Mesenchymal stem cell (in vitro differentiated cells and primary cell): Measurements from ENCODE around the gene SERINC5.
"Not testable (repeated sequence)": the region's sequence is repeated elsewhere in the genome, so short reads cannot be mapped to it uniquely, and the experiment has no call there.

ENCODE experiments used
- DNase-seq: peaks from one replicate; pipeline ENCODE4 v3.0.0-alpha.2; 2013
- H2AFZ ChIP-seq: one replicate; pipeline ENCODE4 v1.6.1; 2013; ENCODE audit warnings: low read depth, mild to moderate bottlenecking, control low read depth, inconsistent platforms, low read length, moderate library complexity
- H2AK5ac ChIP-seq: 2 replicates; pipeline ENCODE4 v1.6.1; 2013; ENCODE audit warnings: low read length, moderate library complexity, mild to moderate bottlenecking, inconsistent platforms; ENCODE audit not compliant: severe bottlenecking
- H2BK120ac ChIP-seq: one replicate; pipeline ENCODE4 v1.6.1; 2013; ENCODE audit warnings: low read depth, mild to moderate bottlenecking, inconsistent platforms, low read length, moderate library complexity
- H2BK12ac ChIP-seq, 2 experiments: one replicate each; pipeline ENCODE4 v1.6.1; 2013; ENCODE audit warnings: inconsistent platforms in 2 of 2, low read length in 2 of 2, mild to moderate bottlenecking in 2 of 2, moderate library complexity in 2 of 2, control low read depth in 1 of 2
- H2BK15ac ChIP-seq: one replicate; pipeline ENCODE4 v1.6.1; 2013; ENCODE audit warnings: mild to moderate bottlenecking, low read depth, inconsistent platforms; ENCODE audit not compliant: poor library complexity, severe bottlenecking
- H2BK5ac ChIP-seq: 2 replicates; pipeline ENCODE4 v1.6.1; 2013; ENCODE audit warnings: low read depth, mild to moderate bottlenecking, low read length, control low read depth, inconsistent platforms; ENCODE audit not compliant: poor library complexity, severe bottlenecking
- H3K14ac ChIP-seq, 2 experiments: one replicate each; pipeline ENCODE4 v1.6.1; 2013; ENCODE audit warnings: inconsistent platforms in 2 of 2, low read length in 2 of 2, control low read depth in 1 of 2, mild to moderate bottlenecking in 1 of 2, moderate library complexity in 1 of 2
- H3K18ac ChIP-seq, 2 experiments: one replicate each; pipeline ENCODE4 v1.6.1; 2013; ENCODE audit warnings: inconsistent platforms in 2 of 2, low read length in 2 of 2, control low read depth in 1 of 2, low read depth in 1 of 2, mild to moderate bottlenecking in 1 of 2
- H3K23ac ChIP-seq, 2 experiments: one replicate each; pipeline ENCODE4 v1.6.1; 2013; ENCODE audit warnings: inconsistent platforms in 2 of 2, low read length in 2 of 2, mild to moderate bottlenecking in 2 of 2, moderate library complexity in 2 of 2, control low read depth in 1 of 2
- H3K27ac ChIP-seq: 2 replicates; pipeline ENCODE4 v1.5.1; 2013; ENCODE audit warnings: mild to moderate bottlenecking, moderate library complexity, low read length, control low read depth, inconsistent platforms; ENCODE audit not compliant: poor library complexity, severe bottlenecking
- H3K27me3 ChIP-seq, 2 experiments: 2 replicates each; pipeline versions ENCODE4 v1.6.1 to v1.7.0; 2013; ENCODE audit warnings: low read length in 2 of 2, mild to moderate bottlenecking in 2 of 2, moderate library complexity in 2 of 2, control low read depth in 1 of 2, inconsistent platforms in 1 of 2; ENCODE audit not compliant: control insufficient read depth in 1 of 2, insufficient read depth in 1 of 2
- H3K36me3 ChIP-seq, 2 experiments: 2 replicates each; pipeline versions ENCODE4 v1.6.1 to v1.7.0; 2013; ENCODE audit warnings: low read length in 2 of 2, control low read depth in 1 of 2, inconsistent platforms in 1 of 2, low read depth in 1 of 2, mild to moderate bottlenecking in 1 of 2; ENCODE audit not compliant: insufficient read depth in 2 of 2, control insufficient read depth in 1 of 2
- H3K4ac ChIP-seq, 2 experiments: one replicate each; pipeline ENCODE4 v1.6.1; 2013; ENCODE audit warnings: inconsistent platforms in 2 of 2, low read length in 2 of 2, mild to moderate bottlenecking in 2 of 2, moderate library complexity in 2 of 2, control low read depth in 1 of 2, low read depth in 1 of 2
- H3K4me1 ChIP-seq: 2 replicates; pipeline ENCODE4 v1.6.1; 2013; ENCODE audit warnings: low read depth, low read length, control low read depth; ENCODE audit not compliant: control insufficient read depth, insufficient read depth
- H3K4me2 ChIP-seq: 2 replicates; pipeline ENCODE4 v1.6.1; 2013; ENCODE audit warnings: low read length, mild to moderate bottlenecking, inconsistent platforms; ENCODE audit not compliant: poor library complexity, severe bottlenecking
- H3K4me3 ChIP-seq, 2 experiments: 2 replicates each; pipeline versions ENCODE4 v1.5.1 to v1.7.0; 2013; ENCODE audit warnings: low read length in 2 of 2, mild to moderate bottlenecking in 2 of 2, control low read depth in 1 of 2, low read depth in 1 of 2; ENCODE audit not compliant: insufficient read depth in 1 of 2
- H3K79me1 ChIP-seq: replicated peaks from 2 replicates; pipeline ENCODE4 v1.6.1; 2013; ENCODE audit warnings: mild to moderate bottlenecking, control low read depth, low read length, inconsistent platforms; ENCODE audit not compliant: poor library complexity, severe bottlenecking
- H3K9ac ChIP-seq: 2 replicates; pipeline ENCODE4 v1.7.0; 2013; ENCODE audit warnings: mild to moderate bottlenecking, low read length, moderate library complexity
- H3K9me3 ChIP-seq: 2 replicates; pipeline ENCODE4 v1.7.0; 2013; ENCODE audit warnings: mild to moderate bottlenecking, low read length; ENCODE audit not compliant: control insufficient read depth
- H4K8ac ChIP-seq: one replicate; pipeline ENCODE4 v1.6.1; 2013; ENCODE audit warnings: inconsistent platforms, mild to moderate bottlenecking, low read length, moderate library complexity
- H4K91ac ChIP-seq: one replicate; pipeline ENCODE4 v1.6.1; 2013; ENCODE audit warnings: mild to moderate bottlenecking, low read length, inconsistent platforms
- WGBS: methylation state at CpG from one replicate; pipeline ENCODE4 v1.1.7; 2013; ENCODE audit warnings: mixed read lengths; 5-methylcytosine and 5-hydroxymethylcytosine counted together

Gene SERINC5

DNA sequence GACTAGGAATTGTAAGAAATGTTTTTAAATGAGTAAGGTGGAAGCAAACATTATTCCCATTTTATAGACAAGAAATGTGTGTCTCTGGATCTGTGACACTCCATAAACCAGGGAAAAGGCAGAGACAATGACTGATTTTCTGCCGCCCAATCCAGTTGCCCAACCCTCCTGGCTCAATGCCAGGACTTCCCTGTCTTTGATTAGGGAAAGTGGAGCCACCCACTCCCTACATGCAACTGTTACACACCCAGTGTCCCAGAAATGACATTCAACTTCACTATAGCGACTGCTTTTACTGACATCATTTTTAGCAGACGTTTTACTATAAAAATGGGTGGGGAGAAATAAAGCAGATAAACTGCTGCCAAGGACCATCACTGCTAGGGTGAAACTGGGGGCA lies 141.0 kb downstream of the SERINC5 start:
- 93% methylated on average over 3 of the region's 3 CpGs for WGBS
- H2AFZ ChIP-seq: no peak overlapping the region

DNA sequence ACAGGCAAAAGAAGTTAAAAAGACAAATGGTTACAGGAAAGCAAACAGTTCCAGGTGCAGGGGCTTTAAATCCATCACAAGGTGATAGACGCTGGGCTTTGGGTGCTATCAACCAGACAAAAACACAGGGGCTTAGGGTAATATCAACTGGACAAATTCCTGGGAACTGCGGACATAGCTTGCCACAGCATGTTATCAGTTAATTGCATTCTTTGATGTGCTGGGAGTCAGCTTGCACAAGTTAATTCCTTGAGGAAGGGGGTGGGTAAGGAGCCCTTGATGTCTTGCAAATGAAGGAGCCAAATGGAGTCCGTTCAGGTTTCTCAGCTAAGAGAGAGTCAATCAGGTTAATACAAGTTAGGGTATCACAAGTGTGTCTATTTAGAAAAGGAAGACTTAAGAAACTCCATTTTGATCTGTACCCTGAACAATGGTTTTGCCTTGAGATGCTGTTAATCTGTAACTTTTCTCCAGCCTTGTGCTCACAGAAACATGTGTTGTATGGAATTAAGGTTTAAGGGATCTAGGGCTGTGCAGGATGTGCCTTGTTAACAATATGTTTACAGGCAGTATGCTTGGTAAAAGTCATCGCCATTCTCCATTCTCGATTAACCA lies 144.4 kb downstream of the SERINC5 start:
- not testable (repeated sequence) for H3K4ac ChIP-seq, H2BK12ac ChIP-seq, H2AK5ac ChIP-seq, H3K79me1 ChIP-seq, H3K36me3 ChIP-seq, H2AFZ ChIP-seq, H3K9me3 ChIP-seq, H3K23ac ChIP-seq, H3K9ac ChIP-seq, DNase-seq, H3K18ac ChIP-seq, H2BK5ac ChIP-seq, H2BK15ac ChIP-seq, H3K14ac ChIP-seq, H4K8ac ChIP-seq, H4K91ac ChIP-seq, H3K4me3 ChIP-seq, H2BK120ac ChIP-seq
- H3K27me3 ChIP-seq: peaks cover 0 to 14% of the 10 kb centered on the region in 2 experiments
- peaks cover 15% of the 10 kb centered on the region for H3K4me1 ChIP-seq
- H3K27ac ChIP-seq: peak overlapping the region; percentile 37
- 37% methylated on average over 5 of the region's 5 CpGs for WGBS
- H3K4me2 ChIP-seq: peak overlapping the region; percentile 26

More for the DNA sequence above, 141.0 kb downstream of the SERINC5 start:
- Histone ChIP-seq H3K4me1 (peaks cover 12% of the 10 kb centered on the region), H2BK5ac (no peak overlapping the region), H3K4me3 (no peak overlapping the region), H3K18ac (no peak overlapping the region), H2AK5ac (no peak overlapping the region), H3K14ac (no peak overlapping the region), H2BK12ac (no peak overlapping the region), H4K8ac (no peak overlapping the region), H2BK15ac (no peak overlapping the region), H3K4me2 (no peak overlapping the region), H3K79me1 (no peaks in the 10 kb centered on the region), H3K27ac (no peak overlapping the region), H2BK120ac (no peak overlapping the region), H3K9ac (no peak overlapping the region), H3K27me3 (peaks cover 0 to 11% of the 10 kb centered on the region in 2 experiments), H3K4ac (no peak overlapping the region), H3K23ac (no peak overlapping the region), H3K36me3 (no peaks in the 10 kb centered on the region), H4K91ac (no peak overlapping the region), H3K9me3 (peaks cover 4% of the 10 kb centered on the region)
- no peak for DNase-seq

DNA sequence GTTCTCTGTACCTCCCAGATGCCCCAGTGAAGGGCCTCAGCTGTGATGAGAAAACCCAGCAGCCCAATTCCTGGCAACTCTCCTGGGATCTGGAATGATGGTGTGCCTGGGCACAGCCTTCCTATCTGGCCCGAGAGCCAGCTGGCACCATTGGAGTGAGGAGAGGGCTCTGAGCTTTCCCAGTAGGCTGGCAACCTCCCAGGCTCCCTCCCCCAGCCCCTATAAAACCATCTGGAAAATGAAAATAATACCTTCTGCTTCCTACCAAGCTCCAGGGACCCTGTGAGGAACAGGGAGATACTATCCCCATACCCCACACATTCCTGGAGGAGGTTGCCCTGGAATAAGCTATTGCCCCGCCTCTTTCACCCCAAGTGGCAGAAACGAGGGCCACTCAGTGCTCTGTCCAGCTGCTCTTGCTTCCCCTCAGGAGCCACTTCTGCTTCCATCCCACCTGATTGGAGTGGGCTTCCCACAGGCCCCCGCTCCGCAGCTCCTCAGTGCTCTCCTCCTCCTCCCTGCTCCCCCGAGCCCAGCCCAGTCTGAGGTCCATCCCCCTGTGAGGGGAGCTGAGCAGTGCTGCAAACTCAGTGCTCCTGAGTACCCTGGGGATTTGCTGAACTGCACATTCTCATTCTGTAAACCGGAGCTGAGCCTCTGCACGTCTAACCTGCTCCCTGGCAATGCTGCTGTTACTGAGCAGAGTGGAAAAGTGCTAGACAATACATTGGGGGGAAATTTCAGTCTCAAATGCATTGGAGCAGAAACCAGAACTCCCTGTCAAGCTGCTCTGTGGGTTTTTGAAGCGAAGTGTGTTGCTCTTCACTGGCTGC lies 146.0 kb downstream of the SERINC5 start:
- Histone ChIP-seq H2BK120ac (no peak overlapping the region), H4K8ac (no peak overlapping the region), H3K14ac (peak overlapping the region in 1 of 2 experiments; percentile 22), H3K79me1 (no peaks in the 10 kb centered on the region), H4K91ac (peak overlapping the region; percentile 30), H3K9me3 (no peaks in the 10 kb centered on the region), H2BK5ac (no peak overlapping the region), H3K4me2 (peak overlapping the region; percentile 30), H2AK5ac (peak overlapping the region; percentile 13), H3K27ac (no peak overlapping the region), H2AFZ (no peak overlapping the region), H3K27me3 (peaks cover 0 to 22% of the 10 kb centered on the region in 2 experiments), H2BK12ac (no peak overlapping the region), H3K4ac (no peak overlapping the region), H3K9ac (no peak overlapping the region), H2BK15ac (no peak overlapping the region), H3K4me1 (peaks cover 15% of the 10 kb centered on the region), H3K4me3 (no peak overlapping the region), H3K36me3 (no peaks in the 10 kb centered on the region), H3K18ac (no peak overlapping the region), H3K23ac (no peak overlapping the region)
- 48% methylated on average over 9 of the region's 9 CpGs for WGBS
- DNase-seq: no peak

DNA sequence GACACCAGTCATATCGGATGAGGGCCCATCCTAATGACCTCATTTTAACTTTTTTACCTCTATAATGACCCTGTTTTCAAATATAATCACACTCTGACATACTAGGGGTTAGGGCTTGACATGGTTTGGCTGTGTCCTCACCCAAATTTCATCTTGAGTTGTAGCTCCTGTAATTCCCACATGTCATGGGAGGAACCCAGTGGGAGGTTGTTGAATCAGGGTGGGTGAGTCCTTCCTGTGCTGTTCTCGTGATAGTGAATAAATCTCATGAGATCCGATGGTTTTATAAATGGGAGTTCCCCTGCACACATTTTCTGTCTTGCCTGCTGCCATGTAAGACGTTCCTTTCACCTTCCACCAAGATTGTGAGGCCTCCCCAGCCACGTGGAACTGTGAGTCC lies 148.9 kb downstream of the SERINC5 start:
- Histone ChIP-seq H3K27me3 (peaks cover 0 to 29% of the 10 kb centered on the region in 2 experiments), H3K79me1 (no peaks in the 10 kb centered on the region), H2BK120ac (no peak overlapping the region), H2BK12ac (no peak overlapping the region), H4K8ac (no peak overlapping the region), H3K18ac (no peak overlapping the region), H3K14ac (no peak overlapping the region), H3K4me3 (no peak overlapping the region), H2AK5ac (no peak overlapping the region), H2BK5ac (no peak overlapping the region), H3K4me2 (no peak overlapping the region), H3K27ac (no peak overlapping the region), H3K9me3 (no peaks in the 10 kb centered on the region), H2AFZ (no peak overlapping the region), H3K9ac (no peak overlapping the region), H3K36me3 (no peaks in the 10 kb centered on the region), H3K4me1 (peaks cover 14% of the 10 kb centered on the region), H2BK15ac (no peak overlapping the region), H4K91ac (no peak overlapping the region), H3K23ac (no peak overlapping the region), H3K4ac (no peak overlapping the region)
- 100% methylated on average over 2 of the region's 5 CpGs for WGBS
- no peak for DNase-seq
